Gastroesophageal sphincter (tissue), 3 donors: ENCODE results near the gene CTNNBL1.

ENCODE experiments used
- EP300 ChIP-seq: sonication (generic); formaldehyde crosslinking; IDR thresholded peaks from one replicate; pipeline ENCODE4 v1.6.1; 2017; ENCODE audit warnings: antibody characterized with exemption, mild to moderate bottlenecking
- POLR2A ChIP-seq, 2 donors: fragments of 450-650 bp; IDR thresholded peaks; one replicate each; pipeline ENCODE4 v1.6.1; 2017; ENCODE audit warnings: antibody characterized with exemption in 2 of 2, mild to moderate bottlenecking in 2 of 2, moderate library complexity in 1 of 2
- TF ChIP-seq, protein P1 (sequence below), 4 experiments: fragments of 200-600 bp in 2 of 4; fragments of 450-650 bp in 2 of 4; sonication (generic) in 1 of 4; IDR thresholded peaks; one replicate each; pipeline ENCODE4 v1.5.1; 2017 to 2019; ENCODE audit warnings: antibody characterized with exemption in 4 of 4, mild to moderate bottlenecking in 2 of 4, moderate library complexity in 2 of 4

DNA sequence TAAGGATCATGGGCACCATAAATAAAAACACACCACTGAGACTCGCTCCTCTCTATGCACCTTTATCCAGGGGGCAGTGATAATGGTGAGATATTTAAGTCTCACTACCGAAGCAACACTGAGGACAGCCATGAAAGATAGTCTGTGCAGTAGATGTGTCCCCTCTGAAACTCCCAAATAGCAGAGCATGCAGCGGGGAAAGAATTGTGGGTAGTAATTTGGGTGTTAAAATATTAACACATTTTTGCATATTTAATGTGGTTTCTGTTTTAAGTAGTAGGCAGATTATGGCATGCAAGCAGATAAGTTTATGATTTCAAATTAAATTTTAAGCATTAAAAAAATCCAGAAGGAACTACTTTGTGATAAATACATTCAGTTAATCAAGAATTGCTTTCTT is 82.7 kb downstream of the CTNNBL1 start:
- TF ChIP-seq, protein P1, sequence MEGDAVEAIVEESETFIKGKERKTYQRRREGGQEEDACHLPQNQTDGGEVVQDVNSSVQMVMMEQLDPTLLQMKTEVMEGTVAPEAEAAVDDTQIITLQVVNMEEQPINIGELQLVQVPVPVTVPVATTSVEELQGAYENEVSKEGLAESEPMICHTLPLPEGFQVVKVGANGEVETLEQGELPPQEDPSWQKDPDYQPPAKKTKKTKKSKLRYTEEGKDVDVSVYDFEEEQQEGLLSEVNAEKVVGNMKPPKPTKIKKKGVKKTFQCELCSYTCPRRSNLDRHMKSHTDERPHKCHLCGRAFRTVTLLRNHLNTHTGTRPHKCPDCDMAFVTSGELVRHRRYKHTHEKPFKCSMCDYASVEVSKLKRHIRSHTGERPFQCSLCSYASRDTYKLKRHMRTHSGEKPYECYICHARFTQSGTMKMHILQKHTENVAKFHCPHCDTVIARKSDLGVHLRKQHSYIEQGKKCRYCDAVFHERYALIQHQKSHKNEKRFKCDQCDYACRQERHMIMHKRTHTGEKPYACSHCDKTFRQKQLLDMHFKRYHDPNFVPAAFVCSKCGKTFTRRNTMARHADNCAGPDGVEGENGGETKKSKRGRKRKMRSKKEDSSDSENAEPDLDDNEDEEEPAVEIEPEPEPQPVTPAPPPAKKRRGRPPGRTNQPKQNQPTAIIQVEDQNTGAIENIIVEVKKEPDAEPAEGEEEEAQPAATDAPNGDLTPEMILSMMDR (IDR thresholded peaks at IDR 0.05), result no peak
- TF ChIP-seq POLR2A (IDR thresholded peaks at IDR 0.05) (no peak), EP300 (no peak)
